GM12892 (cell line): Measurements from ENCODE around the gene IL19.

ENCODE experiments used
- POLR2A ChIP-seq: IDR thresholded peaks from 2 replicates; pipeline ENCODE4 v1.6.1; 2011; ENCODE audit warnings: low read depth, low read length, control low read depth
- POLR2AphosphoS5 ChIP-seq: IDR thresholded peaks from 2 replicates; pipeline ENCODE4 v1.6.1; 2011; ENCODE audit warnings: low read depth, low read length, control low read depth
- TAF1 ChIP-seq: IDR thresholded peaks from 2 replicates; pipeline ENCODE4 v1.6.1; 2011; ENCODE audit warnings: low read depth, mild to moderate bottlenecking, control low read depth, low read length, borderline replicate concordance

DNA sequence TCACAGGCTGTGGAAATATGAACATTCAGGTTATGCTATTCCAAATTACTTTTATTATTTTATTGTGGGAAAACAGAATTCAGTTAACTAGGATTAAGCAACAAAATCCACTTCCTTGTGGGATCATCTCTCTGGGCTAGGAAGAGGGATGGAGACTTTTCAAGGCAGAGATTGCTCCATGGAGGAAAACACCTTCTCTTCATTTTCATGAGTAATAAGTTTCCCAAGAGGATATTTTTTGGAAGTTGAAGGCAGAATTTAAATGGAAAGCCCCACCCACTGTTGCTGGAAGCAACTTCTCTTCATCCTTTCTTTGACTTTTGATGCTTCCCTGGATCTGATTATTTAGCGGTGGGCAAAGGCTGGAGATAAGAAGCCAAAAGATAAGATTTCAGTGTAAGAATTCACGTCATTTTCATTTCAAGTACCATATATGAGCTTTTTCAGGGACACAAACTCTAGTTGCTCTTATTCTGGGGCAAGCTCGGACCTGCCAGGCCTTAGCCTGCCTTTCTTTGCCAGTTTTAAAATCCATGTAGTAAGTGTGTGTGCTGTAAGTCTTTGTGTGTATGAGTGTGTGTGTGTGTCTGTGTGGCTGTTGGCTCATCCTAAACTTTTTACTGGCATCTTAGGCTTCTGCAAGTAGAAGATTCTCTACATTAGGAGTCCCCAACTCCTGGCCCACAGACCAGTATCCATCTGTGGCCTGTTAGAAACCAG is 114.9 kb downstream of the IL19 start:
- no peak for TF ChIP-seq TAF1
- TF ChIP-seq POLR2A, result no peak
- TF ChIP-seq POLR2AphosphoS5, result no peak
